D721Med (cell line): ENCODE measurements around the gene LIPT2.

Experiments
- DNase-seq: peaks from one replicate; pipeline ENCODE4 v3.0.0; 2011; ENCODE audit warnings: low spot score; ENCODE audit not compliant: insufficient read length
- FAIRE-seq: peaks from 2 replicates; lab custom pipeline; 2011; peaks lifted over from hg19 to GRCh38; lab: Jason Lieb, UNC
- TF ChIP-seq, protein P1 (sequence below): IDR thresholded peaks from 2 replicates; pipeline ENCODE4 v1.5.1; 2012; ENCODE audit warnings: mild to moderate bottlenecking, control low read depth; ENCODE audit not compliant: insufficient read depth; ENCODE audit errors: missing control alignments

LIPT2 gene

DNA sequence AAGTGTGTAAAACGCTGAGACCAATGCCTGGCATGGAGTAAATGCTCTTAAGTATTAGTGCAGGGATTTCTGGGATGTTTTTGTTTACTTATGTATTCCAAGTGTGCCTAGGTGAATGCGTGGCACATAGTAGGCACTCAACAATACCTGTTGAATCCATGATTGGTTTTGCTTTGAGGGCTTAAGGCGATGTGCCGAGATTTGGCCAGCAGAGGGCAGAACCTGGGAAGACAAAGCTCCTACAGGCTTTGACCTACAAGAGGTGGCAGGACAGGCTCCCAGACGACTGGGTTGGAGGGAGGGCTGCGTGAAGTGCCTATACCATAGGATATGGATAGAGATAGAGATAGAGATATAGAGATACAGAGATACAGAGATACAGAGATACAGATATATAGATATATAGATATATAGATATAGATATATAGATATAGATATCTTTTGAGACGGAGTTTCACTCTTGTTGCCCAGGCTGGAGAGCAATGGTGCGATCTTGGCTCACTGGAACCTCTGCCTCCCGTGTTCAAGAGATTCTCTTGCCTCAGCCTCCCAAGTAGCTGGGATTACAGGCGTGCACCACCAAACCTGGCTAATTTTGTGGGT, 40.0 kb downstream of the LIPT2 start:
- TF ChIP-seq, protein P1, sequence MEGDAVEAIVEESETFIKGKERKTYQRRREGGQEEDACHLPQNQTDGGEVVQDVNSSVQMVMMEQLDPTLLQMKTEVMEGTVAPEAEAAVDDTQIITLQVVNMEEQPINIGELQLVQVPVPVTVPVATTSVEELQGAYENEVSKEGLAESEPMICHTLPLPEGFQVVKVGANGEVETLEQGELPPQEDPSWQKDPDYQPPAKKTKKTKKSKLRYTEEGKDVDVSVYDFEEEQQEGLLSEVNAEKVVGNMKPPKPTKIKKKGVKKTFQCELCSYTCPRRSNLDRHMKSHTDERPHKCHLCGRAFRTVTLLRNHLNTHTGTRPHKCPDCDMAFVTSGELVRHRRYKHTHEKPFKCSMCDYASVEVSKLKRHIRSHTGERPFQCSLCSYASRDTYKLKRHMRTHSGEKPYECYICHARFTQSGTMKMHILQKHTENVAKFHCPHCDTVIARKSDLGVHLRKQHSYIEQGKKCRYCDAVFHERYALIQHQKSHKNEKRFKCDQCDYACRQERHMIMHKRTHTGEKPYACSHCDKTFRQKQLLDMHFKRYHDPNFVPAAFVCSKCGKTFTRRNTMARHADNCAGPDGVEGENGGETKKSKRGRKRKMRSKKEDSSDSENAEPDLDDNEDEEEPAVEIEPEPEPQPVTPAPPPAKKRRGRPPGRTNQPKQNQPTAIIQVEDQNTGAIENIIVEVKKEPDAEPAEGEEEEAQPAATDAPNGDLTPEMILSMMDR, result peak; percentile 86
- DNase-seq (peak; percentile 39), FAIRE-seq (no peak)

DNA sequence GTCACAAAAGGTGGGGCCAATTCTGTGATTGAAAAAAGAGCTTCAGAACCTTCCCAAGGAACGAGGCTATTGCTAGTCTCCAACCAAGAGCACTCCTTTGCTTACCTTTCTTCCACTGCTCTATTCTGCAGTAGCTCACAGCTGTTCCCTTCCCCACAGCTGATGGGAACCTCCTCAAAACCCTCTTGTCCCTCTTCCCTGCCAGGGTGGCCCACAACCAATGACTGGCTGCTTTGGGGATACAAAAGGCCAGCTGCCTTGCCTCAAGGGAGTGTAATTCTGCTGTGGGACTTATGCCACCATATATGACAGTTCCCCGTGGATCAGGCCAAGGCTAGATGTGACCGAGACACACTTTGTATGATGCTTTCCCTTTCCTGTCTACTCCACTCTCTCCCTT, 41.2 kb downstream of the LIPT2 start:
- FAIRE-seq (no peak), DNase-seq (no peak)
- TF ChIP-seq, protein P1, result no peak

DNA sequence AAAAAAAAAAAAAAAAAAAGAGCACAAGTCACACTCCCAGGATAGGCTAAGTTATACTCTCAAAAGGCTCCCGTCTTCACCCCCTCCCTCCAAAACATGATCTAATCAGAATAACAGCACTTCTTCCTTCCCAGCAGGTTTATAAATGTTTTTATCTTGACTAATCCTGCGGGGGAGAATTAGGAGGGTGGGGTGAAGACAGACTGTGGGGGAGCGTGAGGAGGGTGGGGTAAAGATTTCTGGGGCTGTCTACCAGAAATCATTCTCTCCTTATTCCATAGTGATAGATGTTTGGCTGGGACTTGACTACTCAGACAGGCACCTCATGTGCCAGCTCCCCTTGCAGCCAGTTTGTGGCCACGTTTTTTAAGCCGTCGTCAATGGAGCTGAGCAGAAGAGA, 43.2 kb downstream of the LIPT2 start:
- FAIRE-seq (no peak), DNase-seq (no peak)
- TF ChIP-seq, protein P1, result no peak

DNA sequence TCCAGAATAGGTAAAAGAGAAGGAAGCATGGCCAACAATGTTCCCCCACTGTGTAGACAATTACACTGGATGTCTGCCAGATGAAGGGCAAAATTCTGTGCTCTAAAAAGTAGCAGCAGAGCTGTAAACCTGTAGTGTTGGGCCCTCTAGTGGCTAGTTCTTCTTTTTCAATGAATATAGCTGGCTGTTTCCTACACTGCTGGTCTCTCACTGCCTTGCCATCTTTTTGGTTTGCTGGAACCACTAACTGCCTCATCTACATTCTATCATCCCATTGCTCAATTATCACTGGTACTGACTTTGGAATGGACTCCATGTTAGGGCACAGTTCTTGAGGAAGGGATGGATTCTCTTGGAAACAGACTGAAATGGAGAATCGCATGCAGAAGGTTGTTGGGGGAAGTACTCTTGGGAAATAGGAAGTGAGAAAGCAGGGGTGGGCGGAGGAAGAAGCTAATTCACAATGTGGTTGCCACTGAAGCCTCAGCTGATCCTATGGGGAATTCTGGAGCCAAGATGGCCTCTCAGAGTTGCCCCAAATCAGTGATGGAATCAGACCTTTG, 44.1 kb downstream of the LIPT2 start:
- no peak for DNase-seq
- no peak for FAIRE-seq
- TF ChIP-seq, protein P1, result peak; percentile 82

DNA sequence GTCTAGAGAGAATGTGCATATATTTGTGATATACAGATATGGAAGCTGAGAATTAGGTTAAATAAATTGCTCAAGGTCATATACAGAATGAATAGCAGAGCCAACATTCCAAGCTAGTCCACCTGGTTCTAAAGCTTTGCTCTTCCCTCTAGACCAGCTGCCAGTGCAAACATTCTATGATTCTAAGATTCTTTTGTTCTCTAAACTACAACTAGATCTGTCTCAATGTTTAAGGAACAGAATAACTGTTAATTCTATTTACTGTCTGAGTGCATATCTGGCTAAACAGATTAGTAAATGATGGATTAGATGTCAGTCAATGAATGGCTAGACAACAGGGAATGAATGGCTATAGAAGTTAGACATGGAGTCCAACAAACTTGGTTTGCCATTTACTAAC, 45.8 kb downstream of the LIPT2 start:
- TF ChIP-seq, protein P1, result no peak

DNA sequence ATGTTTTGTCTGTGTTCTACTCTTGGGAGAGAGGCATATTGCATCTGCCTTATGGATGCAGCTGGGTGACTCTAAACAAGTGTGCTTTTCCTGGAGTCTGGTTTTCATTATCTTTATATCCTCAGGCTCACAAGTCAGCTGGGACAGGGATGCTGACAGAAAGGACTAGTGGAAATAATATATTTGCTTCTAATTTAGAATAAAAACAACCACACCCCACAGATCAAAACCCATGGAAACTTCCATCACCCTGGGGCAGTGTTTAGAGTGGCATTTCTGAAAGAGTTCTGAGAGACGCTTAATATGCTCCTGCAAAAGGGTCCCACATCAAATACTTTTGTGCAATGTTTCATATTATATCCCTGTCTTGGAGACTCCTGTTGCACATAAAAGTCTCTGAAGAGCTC, 47.0 kb downstream of the LIPT2 start:
- FAIRE-seq, result no peak
- TF ChIP-seq, protein P1, result no peak

More for the DNA sequence above, 45.8 kb downstream of the LIPT2 start:
- no peak for FAIRE-seq
- no peak for DNase-seq

DNA sequence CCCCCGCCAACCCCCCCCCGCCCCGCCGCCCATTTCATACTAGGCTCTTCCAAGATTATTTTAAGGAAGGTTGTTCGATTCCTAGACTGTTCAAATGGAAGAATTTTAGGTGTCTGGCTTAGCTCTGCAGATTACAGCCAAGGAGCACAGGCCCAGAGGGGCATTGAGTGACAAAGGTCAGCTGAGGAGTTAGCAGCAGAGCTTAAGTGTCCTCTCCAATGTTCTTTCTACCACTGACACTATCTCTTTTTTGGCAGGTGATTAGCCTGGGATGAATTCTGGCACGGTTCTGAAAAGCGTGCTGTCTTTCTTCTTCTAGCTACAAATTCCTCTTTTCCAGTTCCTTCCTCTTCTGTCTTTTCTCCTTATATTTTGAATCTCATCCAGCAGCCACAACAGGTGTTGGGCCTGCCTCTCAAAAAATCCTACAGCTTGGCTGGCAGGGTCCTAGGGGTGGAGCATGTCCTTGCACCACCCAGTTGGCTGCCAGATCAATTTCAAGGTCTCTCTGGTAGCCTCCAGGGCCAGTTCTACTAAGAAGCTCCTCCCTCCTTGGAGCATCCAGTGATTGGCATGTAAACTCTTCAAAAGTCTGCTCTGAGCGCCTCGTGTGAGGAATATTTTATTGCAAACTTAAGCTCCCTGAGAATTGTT, 49.2 kb downstream of the LIPT2 start:
- DNase-seq, result no peak
- TF ChIP-seq, protein P1, result no peak
- no peak for FAIRE-seq

More for the DNA sequence above, 47.0 kb downstream of the LIPT2 start:
- no peak for DNase-seq
